ENCODE results near the gene IGF1R.

IGF1R gene

GRCh38 chr15:98884894-98885293 is 236.6 kb downstream of the IGF1R start:
- DNase-seq (ENCODE audit: low read depth in 2 of 2), result no peak

- no peak for DNase-seq (ENCODE audit: low read depth in 2 of 2)
These were observed 239.6 kb downstream of the IGF1R start for GRCh38 chr15:98887976-98888375.

- no peak for DNase-seq (ENCODE audit: low read depth in 2 of 2)
These were observed 240.6 kb downstream of the IGF1R start for GRCh38 chr15:98888820-98889479.

GRCh38 chr15:98889930-98890695 is 241.8 kb downstream of the IGF1R start:
- DNase-seq (ENCODE audit: low read depth in 2 of 2), result no peak

GRCh38 chr15:98891301-98891700 is 243.0 kb downstream of the IGF1R start:
- no peak for DNase-seq (ENCODE audit: low read depth in 2 of 2)

GRCh38 chr15:98893401-98893800 is 245.1 kb downstream of the IGF1R start:
- DNase-seq (ENCODE audit: low read depth in 2 of 2), result no peak

- DNase-seq (ENCODE audit: low read depth in 2 of 2), result no peak
These were observed 246.0 kb downstream of the IGF1R start for GRCh38 chr15:98894312-98894711.

- no peak for DNase-seq (ENCODE audit: low read depth in 2 of 2)
These were observed 247.8 kb downstream of the IGF1R start for GRCh38 chr15:98896002-98896721.

GRCh38 chr15:98896802-98897732 is 248.7 kb downstream of the IGF1R start:
- no peak for DNase-seq (ENCODE audit: low read depth in 2 of 2)

- DNase-seq (ENCODE audit: low read depth in 2 of 2), result no peak
These were observed 249.8 kb downstream of the IGF1R start for GRCh38 chr15:98898122-98898521.

- no peak for DNase-seq (ENCODE audit: low read depth in 2 of 2)
These were observed 251.1 kb downstream of the IGF1R start for GRCh38 chr15:98899272-98900021.

GRCh38 chr15:98900356-98900755 is 252.0 kb downstream of the IGF1R start:
- DNase-seq (ENCODE audit: low read depth in 2 of 2), result no peak

GRCh38 chr15:98901434-98902072 is 253.2 kb downstream of the IGF1R start:
- no peak for DNase-seq (ENCODE audit: low read depth in 2 of 2)

- no peak for DNase-seq (ENCODE audit: low read depth in 2 of 2)
These were observed 254.6 kb downstream of the IGF1R start for GRCh38 chr15:98902931-98903330.

GRCh38 chr15:98903377-98904018 is 255.2 kb downstream of the IGF1R start:
- no peak for DNase-seq (ENCODE audit: low read depth in 2 of 2)

- DNase-seq (ENCODE audit: low read depth in 2 of 2), result no peak
These were observed 256.2 kb downstream of the IGF1R start for GRCh38 chr15:98904544-98904943.

GRCh38 chr15:98905963-98906711 is 257.8 kb downstream of the IGF1R start:
- DNase-seq (ENCODE audit: low read depth in 2 of 2), result no peak

GRCh38 chr15:98906712-98907083 is 258.4 kb downstream of the IGF1R start:
- DNase-seq (ENCODE audit: low read depth in 2 of 2), result no peak

GRCh38 chr15:98907927-98908471 is 259.7 kb downstream of the IGF1R start:
- no peak for DNase-seq (ENCODE audit: low read depth in 2 of 2)
